Stimulated activated CD4-positive, alpha-beta T cell treated with anti-CD3 and anti-CD28 coated beads, Interleukin-12 subunit alpha, Interleukin-12 subunit beta, amount 100 ng/mL, for 48 hours (primary cell): Measurements from ENCODE around the gene G6PC3.
"Not testable (repeated sequence)": the region's sequence is repeated elsewhere in the genome, so short reads cannot be mapped to it uniquely, and the experiment has no call there.

Experiments used
- DNase-seq, 3 donors: peaks; one replicate each; pipeline ENCODE4 v3.0.0-alpha.2; 2020; ENCODE audit warnings: low read depth in 2 of 3, low spot score in 1 of 3

G6PC3 gene

GRCh38 chr17:44082256-44082927 is 11.9 kb downstream of the G6PC3 start:
- DNase-seq = no peak

GRCh38 chr17:44083250-44083849 is 12.8 kb downstream of the G6PC3 start:
- DNase-seq = no peak

- peak in 2 of 3 donors; percentile 23 to 41 for DNase-seq
Observed at GRCh38 chr17:44084131-44084538, 13.6 kb downstream of the G6PC3 start.

GRCh38 chr17:44084921-44085320 is 14.4 kb downstream of the G6PC3 start:
- DNase-seq = no peak

GRCh38 chr17:44085908-44086307 is 15.4 kb downstream of the G6PC3 start:
- DNase-seq = no peak

GRCh38 chr17:44086364-44087311 is 16.1 kb downstream of the G6PC3 start:
- DNase-seq = peak in 2 of 3 donors; percentile 37 to 42

GRCh38 chr17:44087319-44087718 is 16.8 kb downstream of the G6PC3 start:
- DNase-seq = no peak

- no peak for DNase-seq
Observed at GRCh38 chr17:44088254-44088653, 17.7 kb downstream of the G6PC3 start.

- DNase-seq = no peak
Observed at GRCh38 chr17:44091200-44091997, 20.9 kb downstream of the G6PC3 start.

- DNase-seq = no peak
Observed at GRCh38 chr17:44092051-44092450, 21.5 kb downstream of the G6PC3 start.

- no peak for DNase-seq
Observed at GRCh38 chr17:44093231-44093900, 22.8 kb downstream of the G6PC3 start.

GRCh38 chr17:44094701-44095387 is 24.3 kb downstream of the G6PC3 start:
- DNase-seq = no peak

GRCh38 chr17:44095388-44095646 is 24.8 kb downstream of the G6PC3 start:
- DNase-seq = no peak

GRCh38 chr17:44095647-44096496 is 25.3 kb downstream of the G6PC3 start:
- no peak for DNase-seq

- DNase-seq = no peak
Observed at GRCh38 chr17:44097110-44097958, 26.8 kb downstream of the G6PC3 start.

- DNase-seq = not testable (repeated sequence)
Observed at GRCh38 chr17:44101858-44102257, 31.3 kb downstream of the G6PC3 start.

GRCh38 chr17:44102849-44103622 is 32.5 kb downstream of the G6PC3 start:
- no peak for DNase-seq

GRCh38 chr17:44105483-44105882 is 34.9 kb downstream of the G6PC3 start:
- DNase-seq = no peak
